ENCODE results near the gene ZNF76.
A peak's percentile ranks its signal among the peaks of the same experiment; 100 is the strongest.
"Not testable (repeated sequence)": the region's sequence is repeated elsewhere in the genome, so short reads cannot be mapped to it uniquely, and the experiment has no call there.

ZNF76 gene

GRCh38 chr6:35321091-35321490, 61.6 kb downstream of the ZNF76 start:
- TF ChIP-seq CTCF (conservative IDR thresholded peaks at IDR 0.05; ENCODE audit: low read depth, low read length): no peak
- H3K4me3 ChIP-seq (ENCODE audit: low read depth, low read length): no peak overlapping the region
- no peak for DNase-seq (ENCODE audit: low read depth)

GRCh38 chr6:35327349-35328027, 68.0 kb downstream of the ZNF76 start:
- TF ChIP-seq CTCF (conservative IDR thresholded peaks at IDR 0.05; ENCODE audit: low read depth, low read length): peak; percentile 88
- H3K4me3 ChIP-seq (ENCODE audit: low read depth, low read length): no peak overlapping the region
- peak; percentile 77 for DNase-seq (ENCODE audit: low read depth)

DNA sequence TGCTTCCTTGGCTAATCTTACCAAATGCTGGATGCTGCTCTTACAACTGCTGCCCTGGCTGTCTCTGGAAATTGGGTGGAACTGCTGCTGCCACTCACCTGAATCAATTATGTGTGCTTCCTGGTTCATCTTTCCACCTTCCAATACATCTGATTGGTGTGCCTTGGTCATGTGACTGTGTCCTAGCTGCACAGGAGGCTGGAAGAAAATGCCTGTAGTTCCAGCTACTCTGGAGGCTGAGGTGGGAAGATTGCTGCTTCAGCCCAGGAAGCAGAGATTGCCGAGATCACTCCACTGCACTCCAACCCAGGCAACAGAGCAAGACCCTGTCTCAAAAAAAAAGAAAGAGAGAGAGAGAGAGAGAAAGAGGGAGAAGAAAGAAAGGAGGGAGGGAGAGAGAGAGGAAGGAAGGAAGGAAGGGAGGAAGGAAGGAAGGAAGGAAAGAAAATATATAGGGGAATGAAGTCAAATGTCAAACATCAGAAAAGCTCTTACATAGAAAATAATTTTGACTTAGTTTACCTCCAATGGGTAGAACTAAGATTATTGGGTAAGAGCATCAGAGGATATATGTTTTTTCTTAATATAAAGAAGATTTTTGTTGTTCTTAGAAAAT, 68.7 kb downstream of the ZNF76 start:
- DNase-seq (ENCODE audit: low read depth): no peak
- TF ChIP-seq CTCF (conservative IDR thresholded peaks at IDR 0.05; ENCODE audit: low read depth, low read length): no peak
- H3K4me3 ChIP-seq (ENCODE audit: low read depth, low read length): no peak overlapping the region

DNA sequence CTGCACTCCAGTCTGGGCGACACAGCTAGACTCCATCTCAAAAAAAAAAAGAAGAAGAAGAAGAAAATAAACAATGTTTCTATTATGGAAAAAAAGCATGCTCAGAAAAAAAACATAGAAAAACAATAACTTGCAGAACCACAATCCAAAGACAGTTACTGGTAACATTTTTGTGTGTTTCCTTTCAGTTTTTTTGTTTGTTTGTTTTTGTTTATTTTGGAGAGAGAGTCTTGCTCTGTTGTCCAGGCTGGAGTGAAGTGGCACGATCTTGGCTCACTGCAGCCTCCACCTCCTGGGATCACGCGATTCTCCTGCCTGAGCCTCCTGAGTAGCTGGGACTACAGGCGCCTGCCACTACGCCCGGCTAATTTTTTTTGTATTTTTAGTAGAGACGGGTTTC, 69.4 kb downstream of the ZNF76 start:
- not testable (repeated sequence) for DNase-seq (ENCODE audit: low read depth); H3K4me3 ChIP-seq (ENCODE audit: low read depth, low read length)

DNA sequence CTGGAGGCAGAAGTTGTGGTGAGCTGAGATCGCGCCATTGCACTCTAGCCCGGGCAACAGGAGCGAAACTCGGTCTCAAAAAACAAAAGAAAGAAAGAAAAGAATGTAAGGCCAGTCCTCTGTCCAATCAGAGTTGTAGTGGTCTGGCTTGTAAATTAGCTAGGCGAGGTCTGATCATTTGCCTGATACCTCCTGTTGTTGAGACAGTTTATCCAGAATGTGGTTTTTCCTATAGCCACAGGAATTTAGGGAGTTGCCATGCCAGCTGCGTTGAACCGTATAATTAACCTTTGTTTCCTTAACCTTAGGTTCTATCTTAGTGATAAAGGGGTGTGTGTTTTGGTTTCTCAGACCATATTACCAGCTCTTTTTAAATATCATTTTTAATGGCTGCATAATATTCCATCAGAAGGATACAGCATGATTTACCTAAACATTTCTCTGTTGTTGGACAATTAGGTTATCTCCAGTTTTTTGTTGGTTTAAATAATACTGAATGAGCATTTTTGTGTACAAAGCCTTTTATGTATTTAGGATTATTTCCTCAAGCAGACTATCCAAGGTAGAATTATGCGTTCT, 71.1 kb downstream of the ZNF76 start:
- H3K4me3 ChIP-seq (ENCODE audit: low read depth, low read length): no peak overlapping the region
- no peak for DNase-seq (ENCODE audit: low read depth)
- no peak for TF ChIP-seq CTCF (conservative IDR thresholded peaks at IDR 0.05; ENCODE audit: low read depth, low read length)

DNA sequence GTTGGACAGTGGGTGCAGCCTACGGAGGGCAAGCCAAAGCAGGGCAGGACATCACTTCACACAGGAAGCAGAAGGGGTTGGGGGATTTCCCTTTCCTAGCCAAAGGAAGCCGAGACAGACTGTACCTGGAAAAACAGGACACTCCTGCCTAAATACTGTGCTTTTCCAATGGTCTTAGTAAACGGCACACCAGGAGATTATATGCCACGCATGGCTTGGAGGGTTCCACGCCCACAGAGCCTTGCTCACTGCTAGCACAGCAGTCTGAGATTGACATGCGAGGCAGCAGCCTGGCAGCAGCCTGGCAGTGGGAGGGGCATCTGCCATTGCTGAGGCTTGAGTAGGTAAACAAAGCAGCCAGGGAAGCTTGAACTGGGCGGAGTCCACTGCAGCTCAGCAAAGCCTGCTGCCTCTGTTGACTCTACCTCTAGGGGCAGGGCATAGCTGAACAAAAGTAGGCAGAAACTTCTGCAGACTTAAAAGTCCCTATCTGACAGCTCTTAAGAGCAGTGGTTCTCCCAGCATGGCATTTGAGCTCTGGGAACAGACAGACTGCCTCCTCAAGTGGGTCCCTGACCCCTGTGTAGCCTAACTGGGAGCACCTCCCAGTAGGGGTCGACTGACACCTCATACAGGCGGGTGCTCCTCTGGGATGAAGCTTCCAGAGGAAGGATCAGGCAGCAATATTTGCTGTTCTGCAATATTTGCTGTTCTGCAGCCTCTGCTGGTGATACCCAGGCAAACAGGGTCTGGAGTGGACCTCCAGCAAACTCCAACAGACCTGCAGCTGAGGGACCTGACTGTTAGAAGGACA, 72.7 kb downstream of the ZNF76 start:
- TF ChIP-seq CTCF (conservative IDR thresholded peaks at IDR 0.05; ENCODE audit: low read depth, low read length): peak; percentile 27
- peak; percentile 20 for DNase-seq (ENCODE audit: low read depth)
- not testable (repeated sequence) for H3K4me3 ChIP-seq (ENCODE audit: low read depth, low read length)

DNA sequence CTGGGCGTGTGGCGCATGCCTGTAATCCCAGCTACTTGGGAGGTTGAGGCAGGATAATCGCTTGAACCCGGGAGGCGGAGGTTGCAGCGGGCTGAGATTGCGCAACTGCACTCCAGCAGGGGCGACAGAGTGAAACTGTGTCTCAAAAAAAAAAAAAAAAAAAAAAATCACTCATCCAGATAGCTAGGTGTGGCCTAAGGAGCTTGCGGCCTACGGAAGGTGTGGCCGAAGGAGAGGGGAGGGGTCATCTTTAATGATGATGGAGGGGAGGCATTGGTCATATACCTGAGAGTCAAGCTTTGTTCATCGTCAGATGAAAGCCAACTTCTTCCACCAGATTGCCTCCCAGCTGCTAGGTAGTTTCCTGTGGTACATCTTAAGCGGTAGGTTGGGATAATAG, 82.0 kb downstream of the ZNF76 start:
- no peak for DNase-seq (ENCODE audit: low read depth)
- no peak overlapping the region for H3K4me3 ChIP-seq (ENCODE audit: low read depth, low read length)
- TF ChIP-seq CTCF (conservative IDR thresholded peaks at IDR 0.05; ENCODE audit: low read depth, low read length): no peak
